Measurements from ENCODE around the gene CEP85L.

GRCh38 chr6:118562959-118563358 lies 88.4 kb downstream of the CEP85L start:
- TF ChIP-seq CTCF (IDR thresholded peaks at IDR 0.05; ENCODE audit: borderline replicate concordance, extremely low read depth, low read length, poor library complexity, severe bottlenecking) (no peak), EZH2 (IDR thresholded peaks at IDR 0.05; ENCODE audit: borderline replicate concordance, low read depth, low read length, severe bottlenecking) (no peak)
